ENCODE results near the gene CA10.

CA10 gene

GRCh38 chr17:52158450-52159042 is at the start of gene CA10:
TSS of gene CA10 (minus strand) at chr17:52158714.
- Histone ChIP-seq H3K4me1 (ENCODE audit: control insufficient read depth, insufficient read depth, low read length) (no peaks in the 10 kb centered on the region), H3K9ac (ENCODE audit: low read length) (no peak within 1 kb of the TSS), H3K27ac (ENCODE audit: low read depth, low read length) (no peak within 1 kb of the TSS), H3K36me3 (ENCODE audit: control insufficient read depth, insufficient read depth, low read length) (no peaks in the 10 kb centered on the region), H3K4me3 (ENCODE audit: low read length) (no peak within 1 kb of the TSS), H3K27me3 (ENCODE audit: control insufficient read depth, insufficient read depth, low read length) (peaks cover 7% of the 10 kb centered on the region)

DNA sequence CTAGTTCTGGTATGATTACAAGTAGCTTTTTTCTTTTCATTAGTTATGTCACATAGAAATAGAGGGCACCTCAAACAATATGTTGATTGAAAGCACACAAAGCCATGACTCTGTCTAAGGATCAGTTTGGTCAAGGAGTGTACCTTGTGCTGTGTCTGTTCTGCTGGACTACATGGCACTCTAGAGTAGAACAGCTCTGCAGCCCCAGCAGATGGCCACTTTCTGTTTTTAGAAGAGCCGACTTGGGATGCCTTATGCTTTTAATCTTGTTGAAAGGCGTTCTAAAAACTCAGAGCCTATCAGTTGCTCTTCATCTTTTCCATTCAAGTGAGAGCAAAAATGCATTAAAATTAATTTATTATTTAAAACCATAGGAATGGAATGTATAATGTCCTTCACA is 49.3 kb upstream of the CA10 start:
- no peak overlapping the region for H3K9ac ChIP-seq (ENCODE audit: low read length)
- no peaks in the 10 kb centered on the region for H3K4me1 ChIP-seq (ENCODE audit: control insufficient read depth, insufficient read depth, low read length)
- H3K4me3 ChIP-seq (ENCODE audit: low read length), result no peak overlapping the region
- no peaks in the 10 kb centered on the region for H3K27me3 ChIP-seq (ENCODE audit: control insufficient read depth, insufficient read depth, low read length)
- no peaks in the 10 kb centered on the region for H3K36me3 ChIP-seq (ENCODE audit: control insufficient read depth, insufficient read depth, low read length)
- H3K27ac ChIP-seq (ENCODE audit: low read depth, low read length), result no peak overlapping the region

GRCh38 chr17:52202520-52203080 is 44.1 kb upstream of the CA10 start:
- Histone ChIP-seq H3K4me3 (ENCODE audit: low read length) (no peak overlapping the region), H3K9ac (ENCODE audit: low read length) (no peak overlapping the region), H3K4me1 (ENCODE audit: control insufficient read depth, insufficient read depth, low read length) (no peaks in the 10 kb centered on the region), H3K27ac (ENCODE audit: low read depth, low read length) (no peak overlapping the region), H3K27me3 (ENCODE audit: control insufficient read depth, insufficient read depth, low read length) (no peaks in the 10 kb centered on the region), H3K36me3 (ENCODE audit: control insufficient read depth, insufficient read depth, low read length) (no peaks in the 10 kb centered on the region)

- Histone ChIP-seq H3K9ac (ENCODE audit: low read length) (no peak overlapping the region), H3K4me1 (ENCODE audit: control insufficient read depth, insufficient read depth, low read length) (no peaks in the 10 kb centered on the region)
Measured at GRCh38 chr17:52201767-52202519, 43.4 kb upstream of the CA10 start.

DNA sequence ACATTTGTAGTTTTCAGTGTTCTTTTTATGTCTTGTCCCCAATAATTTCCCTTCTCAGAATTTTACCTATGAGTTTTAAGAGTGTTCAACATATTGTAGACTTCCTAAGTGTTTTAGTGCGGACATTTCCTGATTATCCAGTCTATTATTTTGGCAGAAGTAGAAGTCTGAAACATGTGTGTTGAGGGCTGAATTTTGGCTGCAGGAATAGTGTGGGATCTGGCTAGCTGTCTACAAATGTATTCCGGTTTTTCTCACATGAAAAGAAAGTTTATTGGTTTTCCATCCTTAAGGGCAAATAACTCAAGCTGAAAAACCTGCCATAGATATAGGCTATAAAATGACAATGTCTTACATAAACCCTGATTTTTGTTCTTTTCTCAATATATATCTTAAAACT is 33.0 kb upstream of the CA10 start:
- no peaks in the 10 kb centered on the region for H3K27me3 ChIP-seq (ENCODE audit: control insufficient read depth, insufficient read depth, low read length)
- no peak overlapping the region for H3K4me3 ChIP-seq (ENCODE audit: low read length)
- H3K9ac ChIP-seq (ENCODE audit: low read length), result no peak overlapping the region
- H3K36me3 ChIP-seq (ENCODE audit: control insufficient read depth, insufficient read depth, low read length), result no peaks in the 10 kb centered on the region
- no peak overlapping the region for H3K27ac ChIP-seq (ENCODE audit: low read depth, low read length)
- no peaks in the 10 kb centered on the region for H3K4me1 ChIP-seq (ENCODE audit: control insufficient read depth, insufficient read depth, low read length)

More at GRCh38 chr17:52201767-52202519, 43.4 kb upstream of the CA10 start:
- Histone ChIP-seq H3K4me3 (ENCODE audit: low read length) (no peak overlapping the region), H3K27ac (ENCODE audit: low read depth, low read length) (no peak overlapping the region), H3K36me3 (ENCODE audit: control insufficient read depth, insufficient read depth, low read length) (no peaks in the 10 kb centered on the region), H3K27me3 (ENCODE audit: control insufficient read depth, insufficient read depth, low read length) (no peaks in the 10 kb centered on the region)

DNA sequence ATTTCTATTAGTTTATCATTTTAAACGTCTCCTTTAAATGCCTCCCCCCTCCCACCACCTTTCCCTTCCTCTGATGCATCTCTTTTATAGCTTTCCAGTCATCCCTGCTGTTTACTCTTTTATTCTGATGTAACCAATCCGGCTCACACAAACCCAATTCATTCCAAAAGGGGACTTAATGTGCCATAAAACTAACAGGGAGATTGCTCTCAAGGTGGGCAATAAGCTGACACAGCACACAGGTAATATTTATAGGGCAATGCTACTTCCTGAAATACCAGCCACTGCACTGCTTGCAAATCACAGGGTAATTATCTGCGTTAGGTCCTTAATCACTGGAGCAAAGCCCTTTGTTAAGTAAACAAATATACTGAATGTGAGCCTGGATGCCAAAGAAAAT is 23.3 kb upstream of the CA10 start:
- Histone ChIP-seq H3K27me3 (ENCODE audit: control insufficient read depth, insufficient read depth, low read length) (no peaks in the 10 kb centered on the region), H3K4me3 (ENCODE audit: low read length) (no peak overlapping the region), H3K27ac (ENCODE audit: low read depth, low read length) (no peak overlapping the region), H3K4me1 (ENCODE audit: control insufficient read depth, insufficient read depth, low read length) (no peaks in the 10 kb centered on the region), H3K9ac (ENCODE audit: low read length) (no peak overlapping the region), H3K36me3 (ENCODE audit: control insufficient read depth, insufficient read depth, low read length) (no peaks in the 10 kb centered on the region)

GRCh38 chr17:52178012-52178411 is 19.5 kb upstream of the CA10 start:
- Histone ChIP-seq H3K36me3 (ENCODE audit: control insufficient read depth, insufficient read depth, low read length) (no peaks in the 10 kb centered on the region), H3K4me1 (ENCODE audit: control insufficient read depth, insufficient read depth, low read length) (no peaks in the 10 kb centered on the region), H3K4me3 (ENCODE audit: low read length) (no peak overlapping the region), H3K9ac (ENCODE audit: low read length) (no peak overlapping the region), H3K27me3 (ENCODE audit: control insufficient read depth, insufficient read depth, low read length) (no peaks in the 10 kb centered on the region), H3K27ac (ENCODE audit: low read depth, low read length) (no peak overlapping the region)

GRCh38 chr17:52170963-52171572 is 12.6 kb upstream of the CA10 start:
- H3K9ac ChIP-seq (ENCODE audit: low read length), result no peak overlapping the region
- no peak overlapping the region for H3K27ac ChIP-seq (ENCODE audit: low read depth, low read length)
- no peaks in the 10 kb centered on the region for H3K4me1 ChIP-seq (ENCODE audit: control insufficient read depth, insufficient read depth, low read length)
- H3K36me3 ChIP-seq (ENCODE audit: control insufficient read depth, insufficient read depth, low read length), result no peaks in the 10 kb centered on the region
- H3K4me3 ChIP-seq (ENCODE audit: low read length), result no peak overlapping the region
- no peaks in the 10 kb centered on the region for H3K27me3 ChIP-seq (ENCODE audit: control insufficient read depth, insufficient read depth, low read length)

DNA sequence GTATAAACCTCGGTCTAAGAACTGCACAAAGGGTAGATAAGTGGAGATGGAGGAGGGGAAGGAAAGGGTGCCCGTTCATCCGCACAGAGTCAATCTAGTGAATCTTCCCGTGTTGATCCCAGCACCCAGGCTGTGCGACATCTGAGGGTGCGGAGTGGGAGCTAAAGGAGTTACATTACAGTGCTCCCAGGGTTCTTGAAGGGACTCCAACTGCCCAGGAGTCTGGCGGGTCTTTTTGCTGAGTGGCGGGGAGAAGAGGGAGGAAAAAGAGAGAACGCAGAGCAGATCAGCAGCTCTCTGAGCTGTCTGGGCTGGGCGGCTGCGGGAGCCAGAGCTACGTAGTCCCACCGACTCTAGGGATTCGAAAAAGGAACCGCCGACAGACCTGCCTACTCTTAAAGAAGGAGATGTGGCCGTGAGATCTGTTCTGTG is 1.6 kb upstream of the CA10 start:
- no peak overlapping the region for H3K4me3 ChIP-seq (ENCODE audit: low read length)
- no peaks in the 10 kb centered on the region for H3K36me3 ChIP-seq (ENCODE audit: control insufficient read depth, insufficient read depth, low read length)
- no peak overlapping the region for H3K27ac ChIP-seq (ENCODE audit: low read depth, low read length)
- H3K9ac ChIP-seq (ENCODE audit: low read length), result no peak overlapping the region
- H3K4me1 ChIP-seq (ENCODE audit: control insufficient read depth, insufficient read depth, low read length), result no peaks in the 10 kb centered on the region
- H3K27me3 ChIP-seq (ENCODE audit: control insufficient read depth, insufficient read depth, low read length), result peaks cover 7% of the 10 kb centered on the region

- Histone ChIP-seq H3K27ac (ENCODE audit: low read depth, low read length) (no peak overlapping the region), H3K27me3 (ENCODE audit: control insufficient read depth, insufficient read depth, low read length) (peaks cover 7% of the 10 kb centered on the region), H3K4me1 (ENCODE audit: control insufficient read depth, insufficient read depth, low read length) (no peaks in the 10 kb centered on the region), H3K4me3 (ENCODE audit: low read length) (no peak overlapping the region), H3K36me3 (ENCODE audit: control insufficient read depth, insufficient read depth, low read length) (no peaks in the 10 kb centered on the region), H3K9ac (ENCODE audit: low read length) (no peak overlapping the region)
Measured at GRCh38 chr17:52159246-52160135, 977 bp upstream of the CA10 start.

- no peak overlapping the region for H3K27ac ChIP-seq (ENCODE audit: low read depth, low read length)
- H3K9ac ChIP-seq (ENCODE audit: low read length), result no peak overlapping the region
- no peaks in the 10 kb centered on the region for H3K4me1 ChIP-seq (ENCODE audit: control insufficient read depth, insufficient read depth, low read length)
Measured at GRCh38 chr17:52157603-52158449, 688 bp downstream of the CA10 start.

More at GRCh38 chr17:52157603-52158449, 688 bp downstream of the CA10 start:
- Histone ChIP-seq H3K36me3 (ENCODE audit: control insufficient read depth, insufficient read depth, low read length) (no peaks in the 10 kb centered on the region), H3K4me3 (ENCODE audit: low read length) (no peak overlapping the region), H3K27me3 (ENCODE audit: control insufficient read depth, insufficient read depth, low read length) (peaks cover 7% of the 10 kb centered on the region)
